ENCODE results near the gene MORN4. TPM values are rescaled to one million over a fixed set of nuclear protein-coding genes. Genes with fewer than 3 reads are reported as not detected.
"Not testable (repeated sequence)": the region's sequence is repeated elsewhere in the genome, so short reads cannot be mapped to it uniquely, and the experiment has no call there.

The MORN4 gene
- total RNA-seq, 5 donors from 2014 or later (not counting 1 experiment from before 2014, with no cell fraction given): 0.84 to 4.4 (median 1.5) TPM

DNA sequence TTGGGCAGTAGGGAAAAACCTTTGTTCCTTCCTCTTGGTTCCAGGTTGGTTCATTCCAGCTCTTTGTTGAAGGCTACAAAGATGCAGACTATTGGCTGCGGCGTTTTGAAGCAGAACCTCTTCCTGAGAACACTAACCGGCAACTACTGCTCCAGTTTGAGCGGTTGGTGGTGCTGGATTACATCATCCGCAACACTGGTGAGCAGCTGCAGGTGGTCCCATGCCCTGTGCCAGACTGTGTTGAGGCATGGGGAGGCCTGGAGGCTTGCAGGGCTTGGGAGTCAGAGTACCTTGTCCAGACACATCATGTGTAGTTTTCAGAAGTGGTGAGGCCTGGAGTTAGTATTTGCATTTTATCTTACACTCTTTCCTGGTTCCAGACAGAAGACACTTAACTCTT lies 23.5 kb upstream of the MORN4 start:
- H3K36me3 ChIP-seq (ENCODE audit: control insufficient read depth in 2 of 2, extremely low read depth in 1 of 2, insufficient read depth in 1 of 2, low read length in 1 of 2): peaks cover 16 to 43% of the 10 kb centered on the region in 2 donors
- peaks cover 0 to 3% (median 0%) of the 10 kb centered on the region in 3 donors for H3K4me1 Mint-ChIP-seq
- no peak for ATAC-seq (replicated peaks in 1 of 4)
- H3K27ac Mint-ChIP-seq: no peak overlapping the region
- no peaks in the 10 kb centered on the region for H3K27me3 Mint-ChIP-seq
- WGBS (ENCODE audit: insufficient coverage): 92% methylated on average over 5 of the region's 5 CpGs
- CTCF ChIA-PET: no interaction called here
- H3K36me3 Mint-ChIP-seq: peaks cover 51% of the 10 kb centered on the region
- no peaks in the 10 kb centered on the region for H3K4me1 ChIP-seq (ENCODE audit: control insufficient read depth in 1 of 2, extremely low read depth in 1 of 2, insufficient read depth in 2 of 2, low read length in 2 of 2)
- H3K4me3 Mint-ChIP-seq: no peak overlapping the region
- no peak overlapping the region for H3K4me3 ChIP-seq (ENCODE audit: control insufficient read depth in 1 of 2, extremely low read depth in 1 of 2, low read length in 1 of 2)
- DNase-seq: no peak
- no peak overlapping the region for H3K27ac ChIP-seq (ENCODE audit: low read length)
- POLR2A ChIA-PET: no interaction called here
- no peaks in the 10 kb centered on the region for H3K9me3 ChIP-seq
- no peaks in the 10 kb centered on the region for H3K9me3 Mint-ChIP-seq
- H3K27me3 ChIP-seq (replicated peaks in 1 of 2; ENCODE audit: control insufficient read depth in 2 of 2, extremely low read depth in 1 of 2, insufficient read depth in 2 of 2, low read length in 1 of 2): no peaks in the 10 kb centered on the region

DNA sequence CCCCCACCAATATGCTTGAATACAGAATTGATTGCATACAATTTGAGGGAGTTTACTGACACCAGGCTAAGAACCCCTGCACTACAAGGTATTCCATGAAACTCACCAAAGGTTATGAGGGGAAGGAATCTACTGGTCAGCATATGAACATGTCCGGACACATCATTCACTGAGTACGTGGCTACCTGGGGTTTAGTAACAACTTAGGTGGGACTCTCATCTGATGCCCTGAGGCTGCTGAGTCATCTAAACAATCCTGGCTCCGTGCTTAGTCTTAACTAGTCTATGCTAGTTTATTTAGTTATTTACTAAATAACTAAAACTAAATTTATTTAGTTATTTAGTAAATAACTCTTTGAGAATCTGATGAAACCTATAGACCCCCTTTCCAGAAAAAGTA lies 18.5 kb upstream of the MORN4 start:
- no peak for ATAC-seq (replicated peaks in 1 of 4)

DNA sequence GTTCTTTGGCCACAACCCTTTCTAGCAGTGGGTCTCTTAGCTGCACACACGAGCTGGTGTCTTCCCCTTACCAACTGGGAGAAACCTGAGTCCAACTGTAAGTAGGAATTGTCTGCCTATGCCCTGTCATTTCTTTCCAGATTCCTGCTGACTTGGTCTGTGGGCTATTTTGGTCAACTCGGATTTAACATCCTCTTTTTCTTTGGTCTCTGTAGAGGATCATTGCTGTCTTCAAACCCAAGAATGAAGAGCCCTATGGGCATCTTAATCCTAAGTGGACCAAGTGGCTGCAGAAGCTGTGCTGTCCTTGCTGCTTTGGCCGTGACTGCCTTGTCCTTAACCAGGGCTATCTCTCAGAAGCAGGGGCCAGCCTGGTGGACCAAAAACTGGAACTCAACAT lies 17.4 kb upstream of the MORN4 start:
- Histone ChIP-seq H3K36me3 (ENCODE audit: control insufficient read depth in 2 of 2, extremely low read depth in 1 of 2, insufficient read depth in 1 of 2, low read length in 1 of 2) (peaks cover 15 to 32% of the 10 kb centered on the region in 2 donors), H3K27me3 (replicated peaks in 1 of 2; ENCODE audit: control insufficient read depth in 2 of 2, extremely low read depth in 1 of 2, insufficient read depth in 2 of 2, low read length in 1 of 2) (no peaks in the 10 kb centered on the region), H3K9me3 (no peaks in the 10 kb centered on the region), H3K4me3 (ENCODE audit: control insufficient read depth in 1 of 2, extremely low read depth in 1 of 2, low read length in 1 of 2) (no peak overlapping the region), H3K27ac (ENCODE audit: low read length) (no peak overlapping the region), H3K4me1 (ENCODE audit: control insufficient read depth in 1 of 2, extremely low read depth in 1 of 2, insufficient read depth in 2 of 2, low read length in 2 of 2) (peaks cover 0 to 16% of the 10 kb centered on the region in 2 experiments)
- no peak for DNase-seq
- no peak overlapping the region for H3K27ac Mint-ChIP-seq
- no peak for ATAC-seq (replicated peaks in 1 of 4)
- POLR2A ChIA-PET: interaction anchor here in 1 of 2 donors (0.9 kb wide), 1 partner anchor 27 kb away, joined by 7 read pairs; no protein-coding TSS in a partner anchor
- H3K36me3 Mint-ChIP-seq: peaks cover 24% of the 10 kb centered on the region
- H3K27me3 Mint-ChIP-seq: no peaks in the 10 kb centered on the region
- no peaks in the 10 kb centered on the region for H3K9me3 Mint-ChIP-seq
- peaks cover 10 to 22% (median 19%) of the 10 kb centered on the region in 3 donors for H3K4me1 Mint-ChIP-seq
- WGBS (ENCODE audit: insufficient coverage): 96% methylated on average over 2 of the region's 3 CpGs
- CTCF ChIA-PET: no interaction called here
- H3K4me3 Mint-ChIP-seq: no peak overlapping the region

More for the DNA sequence above, 18.5 kb upstream of the MORN4 start:
- H3K36me3 ChIP-seq (ENCODE audit: control insufficient read depth in 2 of 2, extremely low read depth in 1 of 2, insufficient read depth in 1 of 2, low read length in 1 of 2): peaks cover 24 to 42% of the 10 kb centered on the region in 2 donors
- Mint-ChIP-seq H3K4me1 (peaks cover 10 to 20% (median 17%) of the 10 kb centered on the region in 3 donors), H3K36me3 (peaks cover 32% of the 10 kb centered on the region), H3K4me3 (no peak overlapping the region), H3K9me3 (no peaks in the 10 kb centered on the region), H3K27me3 (no peaks in the 10 kb centered on the region), H3K27ac (no peak overlapping the region)
- no peak for DNase-seq
- ChIA-PET POLR2A (interaction anchor here in 1 of 2 donors (0.9 kb wide), 1 partner anchor 28 kb away, joined by 7 read pairs; no protein-coding TSS in a partner anchor), CTCF (no interaction called here)
- no peaks in the 10 kb centered on the region for H3K9me3 ChIP-seq
- WGBS (ENCODE audit: insufficient coverage): no CpG with 5 or more reads among the region's 3 CpGs
- H3K4me1 ChIP-seq (ENCODE audit: control insufficient read depth in 1 of 2, extremely low read depth in 1 of 2, insufficient read depth in 2 of 2, low read length in 2 of 2): peaks cover 0 to 16% of the 10 kb centered on the region in 2 experiments
- no peak overlapping the region for H3K4me3 ChIP-seq (ENCODE audit: control insufficient read depth in 1 of 2, extremely low read depth in 1 of 2, low read length in 1 of 2)
- no peaks in the 10 kb centered on the region for H3K27me3 ChIP-seq (replicated peaks in 1 of 2; ENCODE audit: control insufficient read depth in 2 of 2, extremely low read depth in 1 of 2, insufficient read depth in 2 of 2, low read length in 1 of 2)
- H3K27ac ChIP-seq (ENCODE audit: low read length): no peak overlapping the region

DNA sequence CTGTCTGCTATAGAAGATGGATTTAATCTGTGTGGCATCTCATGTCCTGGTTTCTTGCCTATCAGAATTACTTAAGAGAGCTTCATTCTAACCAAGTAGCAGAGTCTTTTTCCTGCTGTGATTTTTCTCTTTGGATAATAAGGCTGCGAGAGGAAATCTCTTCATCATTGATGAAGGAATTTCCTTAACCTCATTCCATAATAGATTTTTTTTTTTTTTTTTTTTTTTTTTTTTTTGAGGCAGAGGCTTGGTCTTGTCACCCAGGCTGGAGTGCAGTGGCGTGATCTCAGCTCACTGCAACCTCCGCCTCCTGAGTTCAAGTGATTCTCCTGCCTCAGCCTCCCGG lies 16.1 kb upstream of the MORN4 start:
- peaks cover 10 to 23% (median 19%) of the 10 kb centered on the region in 3 donors for H3K4me1 Mint-ChIP-seq
- not testable (repeated sequence) for H3K27me3 Mint-ChIP-seq; H3K4me3 ChIP-seq (ENCODE audit: control insufficient read depth in 1 of 2, extremely low read depth in 1 of 2, low read length in 1 of 2); ATAC-seq (replicated peaks in 1 of 4); DNase-seq; H3K27me3 ChIP-seq (replicated peaks in 1 of 2; ENCODE audit: control insufficient read depth in 2 of 2, extremely low read depth in 1 of 2, insufficient read depth in 2 of 2, low read length in 1 of 2); H3K9me3 ChIP-seq; H3K9me3 Mint-ChIP-seq
- WGBS (ENCODE audit: insufficient coverage): no CpG with 5 or more reads among the region's 4 CpGs
- peaks cover 30% of the 10 kb centered on the region for H3K36me3 Mint-ChIP-seq
- ChIA-PET CTCF (interaction anchor here (0.7 to 1.1 kb wide), 2 partner anchors 9 to 13 kb away, joined by 3 to 9 read pairs; partner anchors contain the start of gene PI4K2A (in 1 of the 2)), POLR2A (interaction anchor here in 1 of 2 donors (0.6 to 1.0 kb wide), 5 partner anchors 9 to 115 kb away, joined by 3 to 10 read pairs (median 3); partner anchors contain the start of genes AVPI1 and PI4K2A)
- peaks cover 16 to 38% of the 10 kb centered on the region in 2 donors for H3K36me3 ChIP-seq (ENCODE audit: control insufficient read depth in 2 of 2, extremely low read depth in 1 of 2, insufficient read depth in 1 of 2, low read length in 1 of 2)
- peaks cover 0 to 16% of the 10 kb centered on the region in 2 experiments for H3K4me1 ChIP-seq (ENCODE audit: control insufficient read depth in 1 of 2, extremely low read depth in 1 of 2, insufficient read depth in 2 of 2, low read length in 2 of 2)
- peak overlapping the region; percentile 81 for H3K27ac ChIP-seq (ENCODE audit: low read length)
- peak overlapping the region; percentile 80 to 87 for H3K27ac Mint-ChIP-seq
- peak overlapping the region in 2 of 3 donors; percentile 1 to 34 for H3K4me3 Mint-ChIP-seq

- DNase-seq: peak in 19 of 35 experiments; percentile 3 to 62 (median 23)
- peaks cover 28% of the 10 kb centered on the region for H3K36me3 Mint-ChIP-seq
- H3K4me3 Mint-ChIP-seq: peak overlapping the region in 2 of 3 donors; percentile 32 to 34
Measured at GRCh38 chr10:97648562-97649404, 15.5 kb upstream of the MORN4 start.

DNA sequence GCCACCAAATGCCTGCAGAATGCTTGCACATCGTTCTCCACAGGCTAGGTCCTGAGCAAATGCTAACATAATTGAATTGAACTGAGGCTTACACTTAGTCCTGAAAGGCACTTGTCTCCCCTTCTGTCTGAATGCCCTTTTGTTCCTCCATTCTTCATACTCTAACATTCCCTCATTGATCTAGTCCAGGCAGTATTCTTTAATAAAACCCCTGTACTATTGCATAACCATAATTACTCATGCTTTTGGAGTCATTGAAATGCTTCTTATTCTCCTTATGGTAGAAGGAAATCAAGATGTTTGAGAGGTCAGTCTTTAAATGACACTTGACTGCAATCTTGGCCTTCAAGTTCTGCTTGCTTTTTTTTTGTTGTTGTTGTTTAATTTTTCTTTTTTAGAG lies 14.3 kb upstream of the MORN4 start:
- ATAC-seq (replicated peaks in 1 of 4): no peak
- no peak overlapping the region for H3K27ac ChIP-seq (ENCODE audit: low read length)
- H3K4me3 ChIP-seq (ENCODE audit: control insufficient read depth in 1 of 2, extremely low read depth in 1 of 2, low read length in 1 of 2): no peak overlapping the region
- H3K9me3 Mint-ChIP-seq: no peaks in the 10 kb centered on the region
- 100% methylated on average over 1 of the region's 1 CpG for WGBS (ENCODE audit: insufficient coverage)
- peaks cover 20 to 33% (median 29%) of the 10 kb centered on the region in 3 donors for H3K4me1 Mint-ChIP-seq
- H3K27ac Mint-ChIP-seq: peak overlapping the region; percentile 19 to 22
- no peaks in the 10 kb centered on the region for H3K27me3 Mint-ChIP-seq
- H3K36me3 Mint-ChIP-seq: peaks cover 19% of the 10 kb centered on the region
- H3K4me3 Mint-ChIP-seq: no peak overlapping the region
- no peaks in the 10 kb centered on the region for H3K27me3 ChIP-seq (replicated peaks in 1 of 2; ENCODE audit: control insufficient read depth in 2 of 2, extremely low read depth in 1 of 2, insufficient read depth in 2 of 2, low read length in 1 of 2)
- CTCF ChIA-PET: interaction anchor here in 1 of 2 donors (0.6 kb wide), 1 partner anchor 13 kb away, joined by 5 read pairs; no protein-coding TSS in a partner anchor
- POLR2A ChIA-PET: no interaction called here
- H3K9me3 ChIP-seq: no peaks in the 10 kb centered on the region
- H3K4me1 ChIP-seq (ENCODE audit: control insufficient read depth in 1 of 2, extremely low read depth in 1 of 2, insufficient read depth in 2 of 2, low read length in 2 of 2): peaks cover 0 to 16% of the 10 kb centered on the region in 2 experiments
- DNase-seq: no peak
- peaks cover 17 to 26% of the 10 kb centered on the region in 2 donors for H3K36me3 ChIP-seq (ENCODE audit: control insufficient read depth in 2 of 2, extremely low read depth in 1 of 2, insufficient read depth in 1 of 2, low read length in 1 of 2)

More at GRCh38 chr10:97648562-97649404, 15.5 kb upstream of the MORN4 start:
- peaks cover 10 to 23% (median 19%) of the 10 kb centered on the region in 3 donors for H3K4me1 Mint-ChIP-seq
- peak overlapping the region; percentile 80 to 87 for H3K27ac Mint-ChIP-seq
- Histone ChIP-seq H3K4me3 (ENCODE audit: control insufficient read depth in 1 of 2, extremely low read depth in 1 of 2, low read length in 1 of 2) (no peak overlapping the region), H3K27ac (ENCODE audit: low read length) (peak overlapping the region; percentile 81), H3K27me3 (replicated peaks in 1 of 2; ENCODE audit: control insufficient read depth in 2 of 2, extremely low read depth in 1 of 2, insufficient read depth in 2 of 2, low read length in 1 of 2) (no peaks in the 10 kb centered on the region), H3K4me1 (ENCODE audit: control insufficient read depth in 1 of 2, extremely low read depth in 1 of 2, insufficient read depth in 2 of 2, low read length in 2 of 2) (peaks cover 0 to 16% of the 10 kb centered on the region in 2 experiments), H3K36me3 (ENCODE audit: control insufficient read depth in 2 of 2, extremely low read depth in 1 of 2, insufficient read depth in 1 of 2, low read length in 1 of 2) (peaks cover 21 to 34% of the 10 kb centered on the region in 2 donors), H3K9me3 (no peaks in the 10 kb centered on the region)
- ChIA-PET CTCF (interaction anchor here in 1 of 2 donors (0.9 to 1.1 kb wide), 2 partner anchors 9 to 13 kb away, joined by 3 read pairs; partner anchors contain the start of gene PI4K2A), POLR2A (interaction anchor here in 1 of 2 donors (0.8 to 1.0 kb wide), 3 partner anchors 9 to 38 kb away, joined by 3 to 4 read pairs (median 3); partner anchors contain the start of genes AVPI1 and PI4K2A)
- H3K9me3 Mint-ChIP-seq: no peaks in the 10 kb centered on the region
- H3K27me3 Mint-ChIP-seq: no peaks in the 10 kb centered on the region
- ATAC-seq (replicated peaks in 1 of 4): peak; percentile 87 to 99 (median 92)
- 87% methylated on average over 3 of the region's 5 CpGs for WGBS (ENCODE audit: insufficient coverage)
